ENCODE data around the gene MPP2.
"Not testable (repeated sequence)": the region's sequence is repeated elsewhere in the genome, so short reads cannot be mapped to it uniquely, and the experiment has no call there.

MPP2 gene

GRCh38 chr17:43931062-43931571 is 23.8 kb upstream of the MPP2 start:
- no peak for DNase-seq (ENCODE audit: low read depth in 2 of 2)

DNA sequence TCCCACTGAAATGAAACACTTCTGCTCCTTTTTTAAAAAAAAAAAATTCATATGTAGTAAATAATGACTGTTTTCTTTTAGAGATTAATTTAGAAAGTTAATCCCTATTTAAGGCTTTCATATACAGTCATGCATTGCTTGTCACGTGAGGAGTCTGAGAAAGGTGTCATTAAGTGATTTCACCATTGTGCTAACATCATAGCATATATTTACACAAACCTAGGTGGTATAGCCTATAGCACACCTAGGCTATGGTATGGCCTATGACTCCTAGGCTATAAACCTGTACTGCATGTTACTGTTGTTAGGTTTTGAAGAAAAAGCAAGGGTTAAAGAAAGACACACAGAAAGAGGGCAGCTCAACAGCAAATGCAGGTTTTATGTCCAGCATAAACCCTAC is 21.3 kb upstream of the MPP2 start:
- DNase-seq (ENCODE audit: low read depth in 2 of 2): no peak

DNA sequence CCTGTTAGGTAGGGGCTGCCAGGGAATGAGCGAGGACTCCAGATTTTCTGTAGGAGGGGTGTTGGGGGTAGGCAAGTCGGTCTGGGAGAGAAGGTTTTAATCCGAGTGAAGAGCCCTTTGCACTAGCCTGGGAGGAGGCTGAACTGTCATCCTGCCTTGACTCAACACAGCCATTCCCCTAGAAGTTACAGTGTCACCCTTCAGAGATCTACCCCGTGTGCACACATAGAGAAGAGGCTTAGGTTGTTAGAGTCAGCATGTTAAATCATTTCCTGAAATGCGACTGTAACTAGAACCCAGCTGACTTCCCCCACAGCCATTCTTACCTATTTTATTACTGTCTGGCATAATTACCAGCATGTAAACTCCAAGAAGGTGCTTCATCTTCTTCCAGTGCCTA is 20.6 kb upstream of the MPP2 start:
- not testable (repeated sequence) for DNase-seq (ENCODE audit: low read depth in 2 of 2)

GRCh38 chr17:43927060-43927864 is 19.9 kb upstream of the MPP2 start:
- DNase-seq (ENCODE audit: low read depth in 2 of 2): no peak

- no peak for DNase-seq (ENCODE audit: low read depth in 2 of 2)
Measured at GRCh38 chr17:43924558-43924957, 17.2 kb upstream of the MPP2 start.

DNA sequence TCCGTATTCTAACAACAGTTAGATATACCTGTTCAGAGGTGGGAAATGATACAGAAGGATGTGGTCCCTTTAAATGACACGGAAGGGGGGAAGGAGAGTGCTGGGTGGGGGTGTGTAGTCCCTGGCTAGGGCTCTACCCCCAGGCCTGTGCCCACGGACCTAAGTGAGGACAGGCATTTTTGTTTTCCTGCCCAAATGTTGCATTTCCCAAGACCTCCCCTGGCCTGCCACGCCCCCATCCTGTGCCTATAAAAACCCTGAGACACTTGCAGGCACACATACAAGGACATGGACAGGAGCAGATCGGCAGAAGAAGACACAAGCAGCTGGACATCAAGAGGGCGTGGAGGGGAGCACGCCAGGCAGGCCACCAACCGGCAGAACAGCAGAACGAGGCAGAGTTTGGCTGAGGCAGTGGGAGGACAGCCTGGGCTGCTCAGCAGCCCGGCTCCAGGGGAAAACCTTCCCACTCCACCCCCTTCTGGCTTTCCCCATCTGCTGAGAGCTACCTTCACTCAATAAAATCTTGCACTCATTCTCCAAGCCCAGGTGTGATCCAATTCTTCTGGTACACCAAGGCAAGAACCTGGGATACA is 13.3 kb upstream of the MPP2 start:
- no peak for DNase-seq (ENCODE audit: low read depth in 2 of 2)

- no peak for DNase-seq (ENCODE audit: low read depth in 2 of 2)
Measured at GRCh38 chr17:43918026-43918389, 10.7 kb upstream of the MPP2 start.

DNA sequence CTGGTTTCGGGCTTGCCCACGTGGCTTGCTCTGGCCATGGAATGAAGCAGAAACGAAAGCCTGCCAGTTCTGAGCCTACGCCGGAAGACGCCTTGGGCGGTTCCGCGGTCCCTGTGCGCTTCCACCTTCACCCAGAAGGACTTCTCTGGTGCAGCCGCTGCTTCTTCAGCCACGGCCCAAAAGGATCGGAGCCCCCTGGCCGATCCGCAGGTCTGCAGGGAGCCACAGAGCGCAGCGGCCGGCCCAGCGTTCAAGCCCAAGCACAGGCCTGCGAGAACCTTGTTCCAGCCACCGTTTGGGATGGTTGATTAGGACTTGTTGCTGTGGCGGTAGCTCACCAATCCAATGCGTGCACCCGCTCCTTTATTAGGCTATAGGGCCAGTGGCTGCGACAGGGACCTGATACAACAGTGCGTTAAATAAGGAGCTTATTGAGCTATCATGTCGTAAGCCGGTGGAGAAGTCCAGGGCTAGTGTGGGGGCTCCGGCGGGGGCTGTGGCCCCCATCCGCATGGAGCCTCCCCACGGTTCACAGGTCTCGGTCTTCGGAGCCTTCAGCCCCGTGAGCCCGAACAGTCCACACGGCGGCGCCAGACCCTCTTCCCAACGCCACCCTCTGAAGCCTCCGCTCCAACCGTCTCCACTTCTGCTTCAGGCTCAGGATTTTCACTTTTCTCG is 10.2 kb upstream of the MPP2 start:
- no peak for DNase-seq (ENCODE audit: low read depth in 2 of 2)

- no peak for DNase-seq (ENCODE audit: low read depth in 2 of 2)
Measured at GRCh38 chr17:43917016-43917347, 9.6 kb upstream of the MPP2 start.

DNA sequence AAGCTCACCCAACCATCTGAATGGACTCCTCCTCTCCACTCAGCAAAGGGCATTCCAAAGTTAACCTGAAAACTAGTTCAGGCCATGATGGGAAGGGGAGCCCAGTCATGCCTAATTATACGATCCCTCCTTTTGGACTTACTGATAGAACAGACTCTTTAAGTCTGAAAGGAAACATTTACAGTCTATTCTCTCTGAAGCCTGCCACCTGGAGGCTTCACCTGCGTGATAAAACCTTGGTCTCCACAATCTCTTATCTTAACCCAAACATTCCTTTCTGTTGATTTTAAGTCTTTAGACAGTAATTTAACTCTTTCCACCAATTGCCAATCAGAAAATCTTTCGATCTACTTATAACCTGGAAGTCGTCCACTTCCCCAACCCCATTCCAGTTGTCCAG is 9.0 kb upstream of the MPP2 start:
- DNase-seq (ENCODE audit: low read depth in 2 of 2): no peak

GRCh38 chr17:43915559-43915958 is 8.2 kb upstream of the MPP2 start:
- DNase-seq (ENCODE audit: low read depth in 2 of 2): no peak

GRCh38 chr17:43914451-43914850 is 7.1 kb upstream of the MPP2 start:
- DNase-seq (ENCODE audit: low read depth in 2 of 2): no peak

DNA sequence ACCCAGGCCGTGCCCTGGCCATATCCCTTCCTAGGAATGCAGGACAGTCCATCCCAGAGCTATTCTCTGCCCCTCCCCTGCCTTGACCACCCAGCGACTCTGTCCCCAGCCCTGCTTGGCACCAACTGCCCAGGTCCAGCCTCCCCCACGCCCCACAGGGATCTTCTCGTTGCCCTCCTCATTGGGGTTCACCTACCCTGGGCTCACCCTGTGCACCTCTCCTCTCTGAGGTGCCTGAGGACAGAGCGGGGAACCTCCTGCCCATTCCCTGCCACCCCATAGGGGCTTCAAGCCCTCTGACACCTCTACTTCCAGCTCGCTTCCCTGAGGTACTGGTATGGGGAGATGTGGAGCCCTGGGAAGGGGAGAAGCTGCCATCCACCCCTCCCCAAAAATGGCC is 6.2 kb upstream of the MPP2 start:
- DNase-seq (ENCODE audit: low read depth in 2 of 2): no peak

DNA sequence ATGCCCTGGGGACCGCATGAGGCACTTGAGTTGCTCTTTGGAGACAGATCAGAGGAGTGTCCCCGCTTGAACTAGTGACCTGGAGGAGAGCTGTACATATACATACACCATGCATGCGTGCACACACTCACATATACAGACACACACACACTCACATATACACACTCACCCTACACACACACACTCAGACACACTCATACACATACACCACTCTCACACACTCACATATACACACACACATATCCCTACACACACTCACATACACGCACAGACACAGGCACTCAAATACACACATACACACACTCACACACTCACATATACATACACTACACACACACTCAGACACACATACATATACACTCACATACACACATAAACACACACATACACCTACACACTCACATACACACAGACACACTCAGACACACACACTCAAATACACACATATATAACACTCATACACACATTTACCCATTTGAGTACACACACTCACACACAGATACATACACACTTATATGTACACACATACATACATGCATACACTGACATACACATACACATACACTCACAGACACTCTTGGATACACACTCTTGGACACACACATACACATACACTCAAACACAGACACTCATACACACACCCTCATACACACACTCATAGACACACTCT is 5.4 kb upstream of the MPP2 start:
- DNase-seq (ENCODE audit: low read depth in 2 of 2): no peak

GRCh38 chr17:43911904-43912303 is 4.6 kb upstream of the MPP2 start:
- no peak for DNase-seq (ENCODE audit: low read depth in 2 of 2)

- DNase-seq (ENCODE audit: low read depth in 2 of 2): no peak
Measured at GRCh38 chr17:43909537-43910231, 2.3 kb upstream of the MPP2 start.

DNA sequence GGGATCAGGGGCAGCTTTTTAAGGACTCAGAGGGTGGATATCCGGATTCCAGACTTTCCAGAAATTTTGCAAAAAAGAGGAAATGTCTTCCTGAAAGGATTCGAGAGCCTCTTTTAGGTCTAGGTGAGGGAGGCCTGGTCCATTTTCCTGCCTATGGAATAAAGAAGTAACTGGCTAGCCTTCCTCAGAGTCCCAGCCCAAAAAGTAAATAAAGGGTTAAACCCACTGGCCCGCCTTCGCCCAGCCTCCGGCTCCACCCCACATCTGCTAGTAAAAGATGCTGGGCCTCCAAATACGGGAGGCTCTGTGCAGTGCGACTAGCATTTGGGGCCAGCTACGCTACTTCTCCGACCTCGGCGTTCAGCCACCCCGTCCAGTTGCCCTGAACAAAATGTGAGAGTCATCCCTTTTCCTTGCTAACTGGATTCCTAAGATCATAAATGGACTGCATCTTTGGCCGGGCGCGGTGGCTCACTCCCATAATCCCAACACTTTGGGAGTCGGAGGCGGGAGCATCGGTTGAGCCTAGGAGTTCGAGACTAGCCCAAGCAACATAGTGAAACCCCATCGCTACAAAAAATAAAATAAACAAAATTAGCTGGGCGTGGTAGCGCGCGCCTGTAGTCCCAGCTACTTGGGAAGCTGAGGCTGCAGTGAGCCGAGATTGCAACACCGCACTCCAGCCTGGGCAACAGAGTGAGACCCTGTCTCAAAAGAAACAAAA is 824 bp upstream of the MPP2 start:
- DNase-seq (ENCODE audit: low read depth in 2 of 2): no peak

DNA sequence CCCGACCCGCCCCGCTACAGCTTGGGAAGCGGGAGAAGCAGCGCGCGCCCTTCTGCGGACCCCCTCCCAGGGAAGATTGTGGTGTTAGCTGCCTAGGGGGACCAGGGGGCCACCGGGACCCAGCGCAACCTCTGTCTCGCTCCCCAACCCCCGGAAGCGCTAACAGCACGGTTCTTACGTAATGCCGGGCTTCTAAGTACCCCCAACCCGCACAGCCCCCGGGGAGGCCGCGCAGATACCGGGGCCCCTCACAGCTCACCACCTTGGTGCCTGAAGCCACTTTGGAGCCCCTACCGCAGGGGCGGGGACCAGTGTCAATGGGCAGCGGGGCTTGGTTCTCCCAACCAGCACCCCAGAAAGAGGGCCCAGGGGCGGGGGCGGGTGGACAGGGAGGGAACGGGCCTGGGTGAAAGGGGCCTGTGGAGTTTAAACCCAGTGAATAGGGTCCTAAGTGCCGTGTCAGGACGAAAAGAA is 348 bp downstream of the MPP2 start:
- no peak for DNase-seq (ENCODE audit: low read depth in 2 of 2)

DNA sequence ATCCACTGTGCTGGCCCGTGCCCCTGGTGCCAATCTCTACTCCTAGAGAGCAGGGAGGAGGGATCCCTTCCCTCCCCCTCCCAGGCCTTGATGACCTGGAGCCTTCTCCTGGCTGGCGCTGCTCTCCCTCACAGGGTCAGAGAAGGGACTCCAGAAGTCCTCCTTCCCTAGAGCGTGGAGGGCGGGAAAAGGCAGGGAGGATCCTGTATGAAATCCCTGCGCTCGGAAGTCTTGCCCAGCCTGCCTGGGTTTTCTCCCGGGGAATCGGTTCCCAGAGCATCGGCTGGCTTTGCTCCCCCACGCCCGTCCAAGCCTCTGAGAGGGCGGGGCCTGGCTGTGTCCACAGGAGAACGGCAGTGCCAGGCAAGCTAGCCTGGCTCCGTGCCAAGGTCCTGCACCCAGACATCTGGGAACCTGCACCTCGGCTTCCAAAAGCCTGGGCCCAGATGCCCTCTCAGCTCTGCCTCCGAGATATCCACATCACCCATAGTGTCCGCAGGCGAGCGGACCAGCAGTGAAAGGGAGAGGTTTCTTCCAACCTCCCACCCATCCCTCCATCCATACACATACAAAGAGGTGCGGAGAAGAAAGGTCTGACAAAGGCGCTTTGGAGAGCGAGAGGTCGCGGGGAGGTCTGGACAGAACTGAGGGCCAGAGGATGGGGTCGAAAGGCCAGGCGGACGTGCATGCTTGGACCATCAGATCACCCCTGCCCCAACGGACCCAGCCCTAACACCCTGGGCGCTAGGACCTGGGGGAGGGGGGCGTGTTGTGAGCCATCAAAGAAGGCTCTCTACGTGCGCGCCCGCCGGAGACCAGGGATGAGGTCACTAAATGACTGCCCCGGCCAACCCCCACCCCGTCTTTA is 1.1 kb downstream of the MPP2 start:
- no peak for DNase-seq (ENCODE audit: low read depth in 2 of 2)

- no peak for DNase-seq (ENCODE audit: low read depth in 2 of 2)
Measured at GRCh38 chr17:43905400-43905984, 1.8 kb downstream of the MPP2 start.
